Adrenal gland (tissue), 5 donors: ENCODE results near the gene CST9L.

Experiments
- CTCF ChIP-seq, 6 experiments: fragments of 450-650 bp in 4 of 6; fragments of 200-600 bp in 2 of 6; sonication (generic) in 1 of 6; IDR thresholded peaks; 1 replicate in 5 of 6; 2 replicates in 1 of 6; pipeline versions ENCODE4 v1.5.1 to v1.8.0; 2016 to 2021; ENCODE audit warnings: antibody characterized with exemption in 6 of 6, mild to moderate bottlenecking in 2 of 6, moderate library complexity in 1 of 6
- POLR2A ChIP-seq, 2 donors: fragments of 450-650 bp; IDR thresholded peaks; one replicate each; pipeline ENCODE4 v1.6.1; 2017; ENCODE audit warnings: antibody characterized with exemption in 2 of 2, mild to moderate bottlenecking in 2 of 2, moderate library complexity in 1 of 2
- donor health status: DM: no; HTN: no; CAD: no.

- no peak for TF ChIP-seq CTCF (IDR thresholded peaks at IDR 0.05)
- TF ChIP-seq POLR2A (IDR thresholded peaks at IDR 0.05) = no peak
These were observed 1.3 kb upstream of the CST9L start for GRCh38 chr20:23569570-23569969.
